Prostate gland (tissue), 2 donors: Measurements from ENCODE around the gene DUSP28.

Experiments
- POLR2A ChIP-seq: fragments of 450-650 bp; IDR thresholded peaks from one replicate; pipeline ENCODE4 v1.6.1; 2016; ENCODE audit warnings: antibody characterized with exemption, mild to moderate bottlenecking
- POLR2AphosphoS5 ChIP-seq: sonication (generic); formaldehyde crosslinking; IDR thresholded peaks from one replicate; pipeline ENCODE4 v1.6.1; 2017; ENCODE audit warnings: antibody characterized with exemption
- TF ChIP-seq, protein P1 (sequence below), 4 experiments: fragments of 200-600 bp in 2 of 4; fragments of 450-650 bp in 2 of 4; sonication (generic) in 2 of 4; IDR thresholded peaks; 1 replicate in 3 of 4; 2 replicates in 1 of 4; pipeline ENCODE4 v1.5.1; 2016 to 2019; ENCODE audit warnings: antibody characterized with exemption in 4 of 4, mild to moderate bottlenecking in 2 of 4, moderate library complexity in 2 of 4

DNA sequence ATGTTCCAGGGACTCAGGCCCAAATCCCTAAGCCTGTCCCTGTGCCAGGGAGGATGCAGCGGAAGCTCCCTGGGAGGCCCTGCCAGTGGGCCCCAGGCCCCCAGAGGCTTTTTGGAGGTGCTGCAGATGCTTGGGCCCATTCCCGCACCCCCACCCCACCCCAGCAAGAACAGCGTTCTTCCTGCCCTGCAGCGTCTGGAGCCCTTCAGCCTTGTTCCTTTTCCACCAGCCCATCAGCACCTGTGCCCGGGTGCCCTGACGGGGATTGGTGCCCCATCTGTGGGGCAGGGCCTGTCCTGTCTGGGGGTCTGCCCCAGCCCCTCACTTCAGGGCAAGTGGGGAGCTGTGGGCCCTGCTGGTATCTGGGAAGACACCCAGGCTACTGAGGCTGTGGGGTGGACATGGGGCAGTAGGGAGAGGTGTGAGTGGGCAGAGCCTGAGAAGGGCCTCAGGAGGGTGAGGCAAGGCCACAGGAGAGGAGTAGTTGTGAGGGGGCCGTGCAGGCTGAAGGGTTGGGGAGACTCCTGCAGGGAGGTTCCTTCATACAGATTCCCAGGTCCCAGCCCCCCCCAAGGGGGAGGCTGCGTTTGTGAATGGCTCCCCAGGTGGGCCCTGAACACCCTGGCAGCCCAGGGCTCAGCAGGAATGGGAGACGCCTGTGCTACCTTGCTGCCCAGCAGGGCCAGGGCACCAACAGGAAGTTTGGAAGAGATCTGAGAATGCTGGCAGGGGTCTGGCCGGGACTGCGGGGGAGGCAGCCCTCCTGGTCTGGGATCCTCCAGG is 10.6 kb downstream of the DUSP28 start:
- no peak for TF ChIP-seq POLR2AphosphoS5
- TF ChIP-seq, protein P1, sequence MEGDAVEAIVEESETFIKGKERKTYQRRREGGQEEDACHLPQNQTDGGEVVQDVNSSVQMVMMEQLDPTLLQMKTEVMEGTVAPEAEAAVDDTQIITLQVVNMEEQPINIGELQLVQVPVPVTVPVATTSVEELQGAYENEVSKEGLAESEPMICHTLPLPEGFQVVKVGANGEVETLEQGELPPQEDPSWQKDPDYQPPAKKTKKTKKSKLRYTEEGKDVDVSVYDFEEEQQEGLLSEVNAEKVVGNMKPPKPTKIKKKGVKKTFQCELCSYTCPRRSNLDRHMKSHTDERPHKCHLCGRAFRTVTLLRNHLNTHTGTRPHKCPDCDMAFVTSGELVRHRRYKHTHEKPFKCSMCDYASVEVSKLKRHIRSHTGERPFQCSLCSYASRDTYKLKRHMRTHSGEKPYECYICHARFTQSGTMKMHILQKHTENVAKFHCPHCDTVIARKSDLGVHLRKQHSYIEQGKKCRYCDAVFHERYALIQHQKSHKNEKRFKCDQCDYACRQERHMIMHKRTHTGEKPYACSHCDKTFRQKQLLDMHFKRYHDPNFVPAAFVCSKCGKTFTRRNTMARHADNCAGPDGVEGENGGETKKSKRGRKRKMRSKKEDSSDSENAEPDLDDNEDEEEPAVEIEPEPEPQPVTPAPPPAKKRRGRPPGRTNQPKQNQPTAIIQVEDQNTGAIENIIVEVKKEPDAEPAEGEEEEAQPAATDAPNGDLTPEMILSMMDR (IDR thresholded peaks at IDR 0.05), result no peak
- TF ChIP-seq POLR2A, result no peak
